SK-N-MC (cell line): Measurements from ENCODE around the gene AZGP1.

Experiments
- EZH2 ChIP-seq: fragments of 200-600 bp; sonication (generic); IDR thresholded peaks from one replicate; pipeline ENCODE4 v1.6.1; 2017; ENCODE audit warnings: antibody characterized with exemption
- FOXP2 ChIP-seq: optimal IDR thresholded peaks from 2 replicates; pipeline ENCODE3; 2011; ENCODE audit warnings: mild to moderate bottlenecking, moderate library complexity; ENCODE audit not compliant: insufficient read depth; ENCODE audit errors: extremely low read length, control extremely low read depth
- POLR2AphosphoS5 ChIP-seq: IDR thresholded peaks from 2 replicates; pipeline ENCODE4 v1.6.1; 2012; ENCODE audit warnings: mild to moderate bottlenecking, low read depth, low read length, borderline replicate concordance

- TF ChIP-seq EZH2: no peak
- no peak for TF ChIP-seq POLR2AphosphoS5
- no peak for TF ChIP-seq FOXP2
These were observed 37.5 kb downstream of the AZGP1 start for GRCh38 chr7:99938296-99938695.
